Natural killer cell (primary cell): Measurements from ENCODE around the gene NRXN2. TPM values are rescaled to one million over a fixed set of nuclear protein-coding genes. Genes with fewer than 3 reads are reported as not detected.

Experiments
- ATAC-seq, 3 donors: fragments of 150-1000 bp in 2 of 3; fragments of 200-7000 bp in 1 of 3; cut with Tn5 transposase; 1 replicate in 1 of 3; 2 replicates in 2 of 3; pipeline ENCODE4 v1.10.0; 2021; ENCODE audit warnings: mild to moderate bottlenecking in 2 of 3, moderate library complexity in 2 of 3
- DNase-seq, 2 donors: peaks; one replicate each; pipeline versions ENCODE4 v3.0.0 to v3.0.0-alpha.2; 2013 to 2021; ENCODE audit warnings: mixed read lengths in 1 of 2
- H3K27ac ChIP-seq: one replicate; pipeline ENCODE4 v1.5.1; 2013; ENCODE audit warnings: mild to moderate bottlenecking, low read length
- H3K27me3 ChIP-seq: one replicate; pipeline ENCODE4 v1.6.1; 2013; ENCODE audit warnings: low read length; ENCODE audit not compliant: control insufficient read depth, insufficient read depth
- H3K36me3 ChIP-seq: one replicate; pipeline ENCODE4 v1.6.1; 2013; ENCODE audit warnings: low read length; ENCODE audit not compliant: control insufficient read depth, insufficient read depth
- H3K4me1 ChIP-seq: one replicate; pipeline ENCODE4 v1.6.1; 2013; ENCODE audit warnings: low read length; ENCODE audit not compliant: control insufficient read depth, insufficient read depth
- H3K4me3 ChIP-seq: one replicate; pipeline ENCODE4 v1.5.1; 2013; ENCODE audit warnings: low read length
- H3K9me3 ChIP-seq: one replicate; pipeline ENCODE4 v1.6.1; 2013; ENCODE audit warnings: low read length; ENCODE audit not compliant: control insufficient read depth, insufficient read depth
- H3K27ac Mint-ChIP-seq, 2 donors: one replicate each; pipeline ENCODE4 v1.8.0; 2022; ENCODE audit warnings: mild to moderate bottlenecking in 2 of 2, mixed read lengths in 2 of 2, moderate library complexity in 1 of 2
- H3K27me3 Mint-ChIP-seq, 2 donors: one replicate each; pipeline ENCODE4 v1.8.0; 2022; ENCODE audit warnings: low read depth in 2 of 2, mixed read lengths in 2 of 2
- H3K36me3 Mint-ChIP-seq: one replicate; pipeline ENCODE4 v1.8.0; 2022; ENCODE audit warnings: mixed read lengths
- H3K4me1 Mint-ChIP-seq, 2 donors: one replicate each; pipeline ENCODE4 v1.8.0; 2022; ENCODE audit warnings: mixed read lengths in 2 of 2
- H3K4me3 Mint-ChIP-seq: one replicate; pipeline ENCODE4 v1.8.0; 2022; ENCODE audit warnings: mild to moderate bottlenecking, moderate library complexity, mixed read lengths
- H3K9me3 Mint-ChIP-seq, 2 donors: one replicate each; pipeline ENCODE4 v1.8.0; 2022; ENCODE audit warnings: mixed read lengths in 2 of 2
- CTCF ChIP-seq: fragments of 200-600 bp; IDR thresholded peaks from one replicate; pipeline ENCODE4 v1.8.0; 2022; ENCODE audit warnings: antibody characterized with exemption
- WGBS: methylation state at CpG from one replicate; pipeline ENCODE4 v1.1.7; 2013; ENCODE audit warnings: missing lambda C conversion rate; ENCODE audit not compliant: insufficient coverage; 5-methylcytosine and 5-hydroxymethylcytosine counted together
- intact Hi-C: fragments of 100-400 bp; cut with micrococcal nuclease; formaldehyde crosslinking; loops from one replicate; pipeline ENCODE4 v1.14.2; 2022
- total RNA-seq, 4 donors: library from RNA; stranded (reverse); fragments of 120-200 nt in 1 of 4; gene quantifications; one replicate each; pipeline versions ENCODE4 v1.2.3 to v1.2.4, GENCODE V29; 2013 to 2022

The NRXN2 gene
- total RNA-seq, 3 donors from 2014 or later (not counting 1 experiment from before 2014, with no cell fraction given), result 2.9 to 9.6 (median 7.7) TPM

GRCh38 chr11:64642871-64643255 is 80.1 kb downstream of the NRXN2 start:
- H3K27me3 Mint-ChIP-seq, result peaks cover 12 to 23% of the 10 kb centered on the region in 2 donors
- TF ChIP-seq CTCF, result no peak
- H3K9me3 Mint-ChIP-seq, result no peaks in the 10 kb centered on the region
- 2% methylated on average over 36 of the region's 36 CpGs for WGBS
- H3K9me3 ChIP-seq, result no peaks in the 10 kb centered on the region
- no peak for DNase-seq
- H3K27me3 ChIP-seq, result peaks cover 20% of the 10 kb centered on the region
- no peak overlapping the region for H3K4me3 ChIP-seq
- H3K4me1 Mint-ChIP-seq, result peaks cover 0 to 8% of the 10 kb centered on the region in 2 donors
- intact Hi-C loops, result no loop called here
- H3K4me1 ChIP-seq, result peaks cover 16% of the 10 kb centered on the region
- H3K27ac ChIP-seq, result no peak overlapping the region
- H3K4me3 Mint-ChIP-seq, result no peak overlapping the region
- H3K27ac Mint-ChIP-seq, result no peak overlapping the region
- ATAC-seq, result no peak
- no peaks in the 10 kb centered on the region for H3K36me3 ChIP-seq
- no peaks in the 10 kb centered on the region for H3K36me3 Mint-ChIP-seq

GRCh38 chr11:64642418-64642735 is 80.6 kb downstream of the NRXN2 start:
- TF ChIP-seq CTCF, result no peak
- Histone ChIP-seq H3K4me3 (no peak overlapping the region), H3K27me3 (peaks cover 20% of the 10 kb centered on the region), H3K4me1 (peaks cover 20% of the 10 kb centered on the region), H3K9me3 (no peaks in the 10 kb centered on the region), H3K36me3 (no peaks in the 10 kb centered on the region), H3K27ac (no peak overlapping the region)
- peaks cover 0 to 13% of the 10 kb centered on the region in 2 donors for H3K4me1 Mint-ChIP-seq
- intact Hi-C loops, result no loop called here
- H3K36me3 Mint-ChIP-seq, result no peaks in the 10 kb centered on the region
- peaks cover 12 to 23% of the 10 kb centered on the region in 2 donors for H3K27me3 Mint-ChIP-seq
- H3K4me3 Mint-ChIP-seq, result no peak overlapping the region
- no peaks in the 10 kb centered on the region for H3K9me3 Mint-ChIP-seq
- H3K27ac Mint-ChIP-seq, result no peak overlapping the region
- WGBS, result under 1% methylated on average over 30 of the region's 30 CpGs
- no peak for DNase-seq
- ATAC-seq, result no peak

GRCh38 chr11:64641596-64642417 is 81.2 kb downstream of the NRXN2 start:
- H3K36me3 ChIP-seq, result no peaks in the 10 kb centered on the region
- peaks cover 20% of the 10 kb centered on the region for H3K27me3 ChIP-seq
- no peaks in the 10 kb centered on the region for H3K9me3 Mint-ChIP-seq
- no peak overlapping the region for H3K27ac ChIP-seq
- peaks cover 0 to 13% of the 10 kb centered on the region in 2 donors for H3K4me1 Mint-ChIP-seq
- H3K4me3 ChIP-seq, result no peak overlapping the region
- WGBS, result 47% methylated on average over 11 of the region's 11 CpGs
- no peak for TF ChIP-seq CTCF
- no peaks in the 10 kb centered on the region for H3K36me3 Mint-ChIP-seq
- DNase-seq (no peak), ATAC-seq (no peak)
- H3K4me3 Mint-ChIP-seq, result no peak overlapping the region
- H3K4me1 ChIP-seq, result peaks cover 22% of the 10 kb centered on the region
- no peak overlapping the region for H3K27ac Mint-ChIP-seq
- intact Hi-C loops, result no loop called here
- H3K27me3 Mint-ChIP-seq, result peaks cover 12 to 23% of the 10 kb centered on the region in 2 donors
- no peaks in the 10 kb centered on the region for H3K9me3 ChIP-seq

- no peaks in the 10 kb centered on the region for H3K9me3 Mint-ChIP-seq
- H3K36me3 ChIP-seq, result no peaks in the 10 kb centered on the region
- H3K27me3 Mint-ChIP-seq, result peaks cover 1 to 8% of the 10 kb centered on the region in 2 donors
- H3K4me3 ChIP-seq, result no peak overlapping the region
- H3K9me3 ChIP-seq, result no peaks in the 10 kb centered on the region
- peaks cover 20% of the 10 kb centered on the region for H3K27me3 ChIP-seq
- H3K36me3 Mint-ChIP-seq, result no peaks in the 10 kb centered on the region
- H3K27ac Mint-ChIP-seq, result no peak overlapping the region
- 73% methylated on average over 4 of the region's 4 CpGs for WGBS
- peaks cover 10 to 20% of the 10 kb centered on the region in 2 donors for H3K4me1 Mint-ChIP-seq
- no peak overlapping the region for H3K4me3 Mint-ChIP-seq
- peaks cover 22% of the 10 kb centered on the region for H3K4me1 ChIP-seq
- no peak overlapping the region for H3K27ac ChIP-seq
- ATAC-seq, result no peak
- DNase-seq, result no peak
- intact Hi-C loops, result no loop called here
- TF ChIP-seq CTCF, result no peak
Observed at GRCh38 chr11:64639885-64640284, 83.1 kb downstream of the NRXN2 start.
